Small intestine (tissue), 7 donors: ENCODE measurements around the gene ACOT12. TPM values are rescaled to one million over a fixed set of nuclear protein-coding genes. Genes with fewer than 3 reads are reported as not detected.
"Not testable (repeated sequence)": the region's sequence is repeated elsewhere in the genome, so short reads cannot be mapped to it uniquely, and the experiment has no call there.

Experiments used
- DNase-seq, 2 donors: peaks; one replicate each; pipeline versions ENCODE4 v3.0.0 to v3.0.0-alpha.2; 2013
- FAIRE-seq: peaks from 2 replicates; lab custom pipeline; 2012; peaks lifted over from hg19 to GRCh38; lab: Jason Lieb, UNC
- H3K27ac ChIP-seq, 3 donors: one replicate each; pipeline ENCODE4 v1.5.1; 2013; ENCODE audit warnings: low read length in 2 of 3, mild to moderate bottlenecking in 2 of 3, control low read depth in 1 of 3, inconsistent platforms in 1 of 3, low read depth in 1 of 3, moderate library complexity in 1 of 3
- H3K27me3 ChIP-seq, 3 donors: one replicate each; pipeline ENCODE4 v1.6.1; 2013; ENCODE audit warnings: low read length in 3 of 3, inconsistent platforms in 1 of 3; ENCODE audit not compliant: control insufficient read depth in 3 of 3, insufficient read depth in 3 of 3
- H3K36me3 ChIP-seq, 3 donors: one replicate each; pipeline ENCODE4 v1.6.1; 2013; ENCODE audit warnings: low read length in 3 of 3, inconsistent platforms in 1 of 3, low read depth in 1 of 3, mild to moderate bottlenecking in 1 of 3, moderate library complexity in 1 of 3; ENCODE audit not compliant: control insufficient read depth in 3 of 3, insufficient read depth in 2 of 3
- H3K4me1 ChIP-seq, 3 donors: one replicate each; pipeline ENCODE4 v1.6.1; 2013; ENCODE audit warnings: low read length in 2 of 3, inconsistent platforms in 1 of 3, low read depth in 1 of 3, mild to moderate bottlenecking in 1 of 3, moderate library complexity in 1 of 3; ENCODE audit not compliant: control insufficient read depth in 3 of 3, insufficient read depth in 2 of 3
- H3K4me3 ChIP-seq, 3 donors: one replicate each; pipeline ENCODE4 v1.5.1; 2013; ENCODE audit warnings: low read length in 3 of 3, control low read depth in 1 of 3, inconsistent platforms in 1 of 3, low read depth in 1 of 3, mild to moderate bottlenecking in 1 of 3, moderate library complexity in 1 of 3
- H3K9me3 ChIP-seq, 2 donors: one replicate each; pipeline ENCODE4 v1.6.1; 2013; ENCODE audit warnings: low read depth in 1 of 2, low read length in 1 of 2; ENCODE audit not compliant: control insufficient read depth in 2 of 2, insufficient read depth in 1 of 2
- WGBS, 3 donors: extraction: QIAGEN DNeasy Blood & Tissue Kit; methylation state at CpG; one replicate each; pipeline ENCODE4 v1.1.7; 2013; 5-methylcytosine and 5-hydroxymethylcytosine counted together
- polyA plus RNA-seq, 4 donors: library from polyadenylated mRNA; stranded (reverse) in 3 of 4; unstranded in 1 of 4; fragments of 200-250 nt in 3 of 4; fragments of 120-200 nt in 1 of 4; gene quantifications; one replicate each; pipeline versions ENCODE4 v1.2.1 to v1.2.3, GENCODE V29; 2013
- donor health status: healthy with polysubstance abuse.
- donor health status: control.
- donor health status: control.
- donor health status: Bipolar disorder and iron deficiency.
- donor health status: healthy.

Gene ACOT12
- polyA plus RNA-seq, 4 donors = 0.22 to 0.38 (median 0.31) TPM; not detected in 1

GRCh38 chr5:81308836-81309235 is 85.1 kb downstream of the ACOT12 start:
- Histone ChIP-seq H3K27ac (no peak overlapping the region), H3K4me1 (no peaks in the 10 kb centered on the region), H3K36me3 (peaks cover 6 to 11% (median 9%) of the 10 kb centered on the region in 3 donors), H3K9me3 (no peaks in the 10 kb centered on the region), H3K27me3 (no peaks in the 10 kb centered on the region), H3K4me3 (no peak overlapping the region)
- WGBS, 3 donors = 92 to 97% (median 93%) methylated on average over 2 of the region's 2 CpGs
- DNase-seq (no peak), FAIRE-seq (peak; percentile 51)

- H3K4me3 ChIP-seq = no peak overlapping the region
- FAIRE-seq = no peak
- H3K36me3 ChIP-seq = peaks cover 2 to 6% (median 2%) of the 10 kb centered on the region in 3 donors
- H3K27ac ChIP-seq = no peak overlapping the region
- H3K4me1 ChIP-seq = peaks cover 4 to 5% (median 5%) of the 10 kb centered on the region in 3 donors
- no peak for DNase-seq
- H3K9me3 ChIP-seq = no peaks in the 10 kb centered on the region
- no peaks in the 10 kb centered on the region for H3K27me3 ChIP-seq
These were observed 88.1 kb downstream of the ACOT12 start for GRCh38 chr5:81305785-81306184.

- H3K27ac ChIP-seq = no peak overlapping the region
- H3K9me3 ChIP-seq = no peaks in the 10 kb centered on the region
- DNase-seq (no peak), FAIRE-seq (no peak)
- H3K4me1 ChIP-seq = peaks cover 7 to 16% (median 9%) of the 10 kb centered on the region in 3 donors
- WGBS, 3 donors = 85 to 94% (median 91%) methylated on average over 1 of the region's 1 CpG
- no peaks in the 10 kb centered on the region for H3K27me3 ChIP-seq
- no peak overlapping the region for H3K4me3 ChIP-seq
- H3K36me3 ChIP-seq = peaks cover 0 to 4% (median 2%) of the 10 kb centered on the region in 3 donors
These were observed 90.4 kb downstream of the ACOT12 start for GRCh38 chr5:81303563-81303962.

DNA sequence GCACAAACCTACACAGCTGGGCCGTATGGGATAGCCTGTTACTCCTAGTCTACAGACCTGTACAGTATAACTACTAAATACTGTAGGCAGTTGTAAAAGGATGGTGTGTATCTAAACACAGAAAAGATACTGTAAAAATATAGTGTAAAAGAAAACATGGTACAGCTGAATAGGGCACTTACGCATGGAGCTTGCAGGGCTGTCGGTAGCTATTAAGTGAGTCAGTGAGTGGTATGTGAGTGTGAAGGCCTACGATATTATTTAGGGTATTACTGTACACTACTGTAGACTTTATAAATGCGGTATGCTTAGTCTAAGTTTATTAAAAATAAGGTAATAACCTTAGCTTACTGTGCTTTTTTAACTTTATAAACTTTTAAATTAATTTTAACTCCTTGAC is 91.3 kb downstream of the ACOT12 start:
- Histone ChIP-seq H3K27me3 (no peaks in the 10 kb centered on the region), H3K4me3 (peak overlapping the region in 2 of 3 donors; percentile 68 to 74), H3K4me1 (peaks cover 7 to 16% (median 9%) of the 10 kb centered on the region in 3 donors), H3K36me3 (peaks cover 0 to 4% (median 0%) of the 10 kb centered on the region in 3 donors), H3K27ac (no peak overlapping the region), H3K9me3 (no peaks in the 10 kb centered on the region)
- FAIRE-seq (no peak), DNase-seq (no peak)
- 85 to 91% (median 88%) methylated on average over 5 of the region's 5 CpGs for WGBS, 3 donors

DNA sequence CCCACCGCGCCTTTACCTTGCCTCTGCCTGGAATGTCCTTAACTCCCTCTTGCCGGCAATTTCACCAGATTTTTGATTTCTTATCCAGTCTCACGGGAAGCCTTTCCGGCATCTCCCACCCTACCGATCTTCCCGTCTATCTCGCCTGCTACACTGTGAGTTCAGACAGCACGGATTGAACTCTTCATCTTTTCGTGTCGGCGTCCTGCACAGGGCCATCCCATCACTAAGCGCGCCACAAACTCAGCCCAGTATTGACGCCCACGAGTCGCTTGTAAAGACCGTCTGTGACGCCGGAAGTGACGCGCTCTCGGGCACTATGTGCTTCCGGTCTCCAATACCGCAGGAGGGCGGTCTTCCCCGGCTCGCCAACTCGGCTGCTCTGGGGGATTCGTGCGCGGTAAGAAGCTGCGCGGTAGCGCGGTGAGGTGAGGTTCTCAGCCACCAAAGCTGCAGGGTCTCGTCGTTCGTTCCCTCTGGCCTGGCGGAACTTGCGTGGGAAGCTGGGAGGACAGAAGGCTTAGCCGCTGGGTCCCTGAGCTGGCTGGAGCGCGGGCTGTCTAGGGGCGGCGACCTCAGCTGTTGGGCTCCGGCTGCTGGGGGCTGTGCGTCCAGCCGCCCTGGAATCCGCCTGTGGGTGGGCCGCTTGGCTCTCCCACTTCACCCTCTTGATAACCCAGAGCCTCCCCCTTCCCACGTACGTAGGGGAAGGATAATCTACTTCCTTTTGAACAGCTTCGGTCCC is 92.5 kb downstream of the ACOT12 start, which contains the start of gene ZCCHC9:
Gene ZCCHC9, plus strand, starts transcription at position 317 of the 745 bp plus-strand sequence. CDS start 3,171 bp downstream, outside the sequence.
- Histone ChIP-seq H3K9me3 (no peaks in the 10 kb centered on the region), H3K36me3 (peaks cover 0 to 4% (median 0%) of the 10 kb centered on the region in 3 donors), H3K4me3 (peak within 1 kb of the TSS; percentile 68 to 76 (median 74)), H3K27ac (peak within 1 kb of the TSS; percentile 93 to 97 (median 93)), H3K4me1 (peaks cover 7 to 16% (median 9%) of the 10 kb centered on the region in 3 donors), H3K27me3 (no peaks in the 10 kb centered on the region)
- 0 to 1% (median 0%) methylated on average over 49 to 54 of the region's 54 CpGs for WGBS, 3 donors
- DNase-seq (peak; percentile 95 to 97), FAIRE-seq (no peak)

DNA sequence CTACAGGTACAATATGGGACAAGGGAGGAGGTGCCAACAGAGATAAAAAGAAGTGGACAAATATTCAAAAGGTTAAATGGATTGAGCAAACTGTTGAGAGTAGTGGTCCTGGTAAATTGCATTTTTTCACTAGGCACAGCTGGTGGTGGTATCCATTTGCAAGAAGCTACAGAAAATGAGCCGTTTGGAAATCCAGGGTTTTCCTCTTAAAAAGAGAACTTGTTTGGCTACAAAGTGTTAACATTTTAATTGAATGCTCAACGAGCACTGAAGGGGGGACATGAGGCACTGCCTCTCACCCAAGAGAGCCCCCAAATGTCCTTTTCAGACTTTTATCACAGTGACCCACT is 93.0 kb downstream of the ACOT12 start:
- no peak for DNase-seq
- Histone ChIP-seq H3K4me3 (peak overlapping the region; percentile 68 to 76 (median 74)), H3K9me3 (no peaks in the 10 kb centered on the region), H3K27ac (peak overlapping the region; percentile 71 to 97 (median 93)), H3K4me1 (peaks cover 7 to 16% (median 9%) of the 10 kb centered on the region in 3 donors), H3K27me3 (no peaks in the 10 kb centered on the region), H3K36me3 (peaks cover 0 to 4% (median 0%) of the 10 kb centered on the region in 3 donors)
- no peak for FAIRE-seq
- WGBS, 3 donors = 0 to 1% (median 0%) methylated on average over 2 of the region's 2 CpGs

GRCh38 chr5:81297531-81297930 is 96.4 kb downstream of the ACOT12 start:
- Histone ChIP-seq H3K36me3 (peaks cover 0 to 6% (median 0%) of the 10 kb centered on the region in 3 donors), H3K27ac (no peak overlapping the region), H3K4me1 (peaks cover 5 to 16% (median 7%) of the 10 kb centered on the region in 3 donors), H3K4me3 (no peak overlapping the region), H3K9me3 (peaks cover 0 to 8% of the 10 kb centered on the region in 2 donors), H3K27me3 (no peaks in the 10 kb centered on the region)
- WGBS, 3 donors = 78 to 81% (median 80%) methylated on average over 4 of the region's 4 CpGs
- DNase-seq (no peak), FAIRE-seq (no peak)

DNA sequence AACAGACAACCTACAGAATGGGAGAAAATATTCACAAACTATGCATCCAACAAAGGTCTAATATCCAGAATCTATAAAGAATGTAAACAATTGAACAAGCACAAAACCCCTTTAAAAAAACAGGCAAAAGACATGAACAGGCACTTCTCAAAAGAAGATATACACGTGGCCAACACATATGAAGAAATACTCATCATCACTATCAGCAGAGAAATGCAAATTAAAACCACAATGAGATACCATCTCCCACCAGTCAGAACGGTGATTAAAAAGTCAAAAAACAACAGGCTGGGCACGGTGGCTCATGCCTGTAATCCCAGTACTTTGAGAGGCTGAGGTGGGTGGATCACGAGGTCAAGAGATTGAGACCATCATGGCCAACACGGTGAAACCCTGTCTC is 99.9 kb downstream of the ACOT12 start:
- H3K27me3 ChIP-seq, H3K4me1 ChIP-seq, H3K4me3 ChIP-seq, DNase-seq, H3K36me3 ChIP-seq, H3K27ac ChIP-seq, FAIRE-seq: not testable (repeated sequence)
- 78 to 93% (median 83%) methylated on average over 5 of the region's 5 CpGs for WGBS, 3 donors
- peaks cover 0 to 20% of the 10 kb centered on the region in 2 donors for H3K9me3 ChIP-seq
